ENCODE measurements around the gene TRIP4. TPM values are rescaled to one million over a fixed set of nuclear protein-coding genes. Genes with fewer than 3 reads are reported as not detected.

Gene TRIP4
- total RNA-seq, 6 experiments from 2014 or later: 20.7 to 31.5 (median 29.3) TPM

- H3K27ac Mint-ChIP-seq: no peak overlapping the region
- no peaks in the 10 kb centered on the region for H3K9me3 Mint-ChIP-seq
- TF ChIP-seq CTCF (IDR thresholded peaks at IDR 0.05): no peak
- no peak for DNase-seq
- no peaks in the 10 kb centered on the region for H3K27me3 Mint-ChIP-seq (ENCODE audit: insufficient read depth)
- H3K36me3 Mint-ChIP-seq (ENCODE audit: low read depth): peaks cover 5% of the 10 kb centered on the region; the same call in 1 of the 2 replicates
- H3K4me1 Mint-ChIP-seq (ENCODE audit: low read depth): peaks cover 14% of the 10 kb centered on the region
- H3K4me3 Mint-ChIP-seq: no peak overlapping the region
Measured at GRCh38 chr15:64478863-64479262, 91.2 kb downstream of the TRIP4 start.

GRCh38 chr15:64480891-64481290, 93.3 kb downstream of the TRIP4 start:
- Mint-ChIP-seq H3K4me3 (no peak overlapping the region), H3K27ac (no peak overlapping the region), H3K27me3 (ENCODE audit: insufficient read depth) (no peaks in the 10 kb centered on the region), H3K36me3 (ENCODE audit: low read depth) (peaks cover 9% of the 10 kb centered on the region), H3K4me1 (ENCODE audit: low read depth) (peaks cover 14% of the 10 kb centered on the region), H3K9me3 (no peaks in the 10 kb centered on the region)
- no peak for TF ChIP-seq CTCF (IDR thresholded peaks at IDR 0.05)
- no peak for DNase-seq

- no peak for TF ChIP-seq CTCF (IDR thresholded peaks at IDR 0.05)
- peaks cover 14% of the 10 kb centered on the region for H3K4me1 Mint-ChIP-seq (ENCODE audit: low read depth)
- no peaks in the 10 kb centered on the region for H3K27me3 Mint-ChIP-seq (ENCODE audit: insufficient read depth)
- DNase-seq: no peak
- H3K9me3 Mint-ChIP-seq: no peaks in the 10 kb centered on the region
- peaks cover 14% of the 10 kb centered on the region for H3K36me3 Mint-ChIP-seq (ENCODE audit: low read depth)
- H3K4me3 Mint-ChIP-seq: no peak overlapping the region
- no peak overlapping the region for H3K27ac Mint-ChIP-seq
Measured at GRCh38 chr15:64483749-64484148, 96.1 kb downstream of the TRIP4 start.

GRCh38 chr15:64485796-64486195, 98.2 kb downstream of the TRIP4 start:
- H3K36me3 Mint-ChIP-seq (ENCODE audit: low read depth): peaks cover 12% of the 10 kb centered on the region
- no peak for TF ChIP-seq CTCF (IDR thresholded peaks at IDR 0.05)
- H3K27ac Mint-ChIP-seq: no peak overlapping the region
- DNase-seq: no peak
- no peaks in the 10 kb centered on the region for H3K27me3 Mint-ChIP-seq (ENCODE audit: insufficient read depth)
- peaks cover 15% of the 10 kb centered on the region for H3K4me1 Mint-ChIP-seq (ENCODE audit: low read depth)
- H3K4me3 Mint-ChIP-seq: no peak overlapping the region
- no peaks in the 10 kb centered on the region for H3K9me3 Mint-ChIP-seq

GRCh38 chr15:64490598-64491259, 103.1 kb downstream of the TRIP4 start:
- no peaks in the 10 kb centered on the region for H3K27me3 Mint-ChIP-seq (ENCODE audit: insufficient read depth)
- no peak for DNase-seq
- no peak overlapping the region for H3K4me3 Mint-ChIP-seq
- no peaks in the 10 kb centered on the region for H3K9me3 Mint-ChIP-seq
- peaks cover 5% of the 10 kb centered on the region; the same call in 1 of the 2 replicates for H3K36me3 Mint-ChIP-seq (ENCODE audit: low read depth)
- peaks cover 6% of the 10 kb centered on the region for H3K4me1 Mint-ChIP-seq (ENCODE audit: low read depth)
- TF ChIP-seq CTCF (IDR thresholded peaks at IDR 0.05): no peak
- no peak overlapping the region for H3K27ac Mint-ChIP-seq

All from HFFc6 (cell line).